ENCODE results near the gene CDK18. TPM values are rescaled to one million over a fixed set of nuclear protein-coding genes. Genes with fewer than 3 reads are reported as not detected.

Gene CDK18
- total and polyA plus RNA-seq, 8 donors, result 3.7 to 174 (median 41.3) TPM

DNA sequence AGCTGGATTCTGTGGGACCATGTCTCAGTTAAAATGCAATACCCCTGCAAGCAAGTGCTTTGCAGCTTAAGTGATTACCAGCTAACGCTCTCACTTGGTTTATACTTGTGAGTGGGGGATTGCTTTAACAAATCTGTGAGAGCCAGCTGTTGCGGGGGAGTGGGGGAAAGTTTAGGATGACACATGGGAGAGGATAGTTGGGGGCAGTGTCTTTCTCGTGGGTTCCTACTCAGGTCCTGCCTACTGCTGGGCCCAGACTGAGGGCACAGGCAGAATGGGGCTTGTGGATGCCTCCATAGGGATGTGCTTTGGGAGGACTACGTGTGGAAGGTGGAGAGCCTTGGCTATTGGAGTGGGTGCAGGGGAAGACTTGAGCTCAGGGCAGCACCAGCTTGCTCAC is 67.3 kb downstream of the CDK18 start:
- intact Hi-C loops (cut with DNase I; ENCODE audit: low total_unique reads), result no loop called here
- Histone ChIP-seq H3K4me1 (peaks cover 28 to 39% (median 31%) of the 10 kb centered on the region in 4 donors), H3K27me3 (peaks cover 0 to 47% (median 24%) of the 10 kb centered on the region in 3 donors), H3K36me3 (no peaks in the 10 kb centered on the region), H3K27ac (peak overlapping the region in 3 of 5 donors; percentile 26 to 79 (median 66)), H3K9me3 (no peaks in the 10 kb centered on the region), H3K4me3 (peak overlapping the region in 2 of 4 donors; percentile 0 to 1)
- WGBS, 5 donors, result 48 to 63% (median 61%) methylated on average over 4 of the region's 4 CpGs
- peak in 1 of 2 donors; percentile 15 for DNase-seq
- TF ChIP-seq POLR2AphosphoS5 (IDR thresholded peaks at IDR 0.05), result no peak
- no peak for TF ChIP-seq EP300 (IDR thresholded peaks at IDR 0.05)
- TF ChIP-seq, protein P1, sequence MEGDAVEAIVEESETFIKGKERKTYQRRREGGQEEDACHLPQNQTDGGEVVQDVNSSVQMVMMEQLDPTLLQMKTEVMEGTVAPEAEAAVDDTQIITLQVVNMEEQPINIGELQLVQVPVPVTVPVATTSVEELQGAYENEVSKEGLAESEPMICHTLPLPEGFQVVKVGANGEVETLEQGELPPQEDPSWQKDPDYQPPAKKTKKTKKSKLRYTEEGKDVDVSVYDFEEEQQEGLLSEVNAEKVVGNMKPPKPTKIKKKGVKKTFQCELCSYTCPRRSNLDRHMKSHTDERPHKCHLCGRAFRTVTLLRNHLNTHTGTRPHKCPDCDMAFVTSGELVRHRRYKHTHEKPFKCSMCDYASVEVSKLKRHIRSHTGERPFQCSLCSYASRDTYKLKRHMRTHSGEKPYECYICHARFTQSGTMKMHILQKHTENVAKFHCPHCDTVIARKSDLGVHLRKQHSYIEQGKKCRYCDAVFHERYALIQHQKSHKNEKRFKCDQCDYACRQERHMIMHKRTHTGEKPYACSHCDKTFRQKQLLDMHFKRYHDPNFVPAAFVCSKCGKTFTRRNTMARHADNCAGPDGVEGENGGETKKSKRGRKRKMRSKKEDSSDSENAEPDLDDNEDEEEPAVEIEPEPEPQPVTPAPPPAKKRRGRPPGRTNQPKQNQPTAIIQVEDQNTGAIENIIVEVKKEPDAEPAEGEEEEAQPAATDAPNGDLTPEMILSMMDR (IDR thresholded peaks at IDR 0.05), result no peak
- no peak for TF ChIP-seq POLR2A (IDR thresholded peaks at IDR 0.05)

DNA sequence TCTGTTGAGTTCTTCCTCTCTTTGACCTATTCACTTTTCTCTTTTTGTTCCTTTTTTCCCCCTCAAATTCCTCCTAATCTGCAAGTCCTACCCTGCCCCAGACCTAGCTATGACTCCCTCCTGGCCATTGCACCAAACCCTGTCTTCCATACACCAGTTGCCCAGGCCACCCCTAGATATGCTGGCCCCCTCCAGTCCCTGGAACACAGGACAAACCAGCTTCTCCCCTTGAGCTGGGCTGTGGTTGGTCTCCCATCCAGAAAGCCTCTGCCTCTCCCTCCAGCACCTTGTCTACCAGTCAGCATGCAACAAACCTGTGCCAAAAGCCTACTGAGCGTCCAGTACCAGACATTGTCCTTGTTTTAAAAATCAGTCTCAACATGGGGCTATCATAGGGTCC is 68.0 kb downstream of the CDK18 start:
- no peak for TF ChIP-seq POLR2AphosphoS5 (IDR thresholded peaks at IDR 0.05)
- TF ChIP-seq, protein P1 (IDR thresholded peaks at IDR 0.05), result no peak
- TF ChIP-seq POLR2A (IDR thresholded peaks at IDR 0.05), result no peak
- no peak for TF ChIP-seq EP300 (IDR thresholded peaks at IDR 0.05)
- Histone ChIP-seq H3K36me3 (no peaks in the 10 kb centered on the region), H3K27me3 (peaks cover 0 to 41% (median 24%) of the 10 kb centered on the region in 3 donors), H3K4me1 (peaks cover 28 to 33% (median 31%) of the 10 kb centered on the region in 4 donors), H3K27ac (peak overlapping the region in 3 of 5 donors; percentile 32 to 79 (median 66)), H3K9me3 (no peaks in the 10 kb centered on the region), H3K4me3 (no peak overlapping the region)
- peak in 1 of 2 donors; percentile 23 for DNase-seq
- intact Hi-C loops (cut with DNase I; ENCODE audit: low total_unique reads), result no loop called here
- WGBS, 5 donors, result 31 to 92% (median 90%) methylated on average over 1 of the region's 1 CpG

DNA sequence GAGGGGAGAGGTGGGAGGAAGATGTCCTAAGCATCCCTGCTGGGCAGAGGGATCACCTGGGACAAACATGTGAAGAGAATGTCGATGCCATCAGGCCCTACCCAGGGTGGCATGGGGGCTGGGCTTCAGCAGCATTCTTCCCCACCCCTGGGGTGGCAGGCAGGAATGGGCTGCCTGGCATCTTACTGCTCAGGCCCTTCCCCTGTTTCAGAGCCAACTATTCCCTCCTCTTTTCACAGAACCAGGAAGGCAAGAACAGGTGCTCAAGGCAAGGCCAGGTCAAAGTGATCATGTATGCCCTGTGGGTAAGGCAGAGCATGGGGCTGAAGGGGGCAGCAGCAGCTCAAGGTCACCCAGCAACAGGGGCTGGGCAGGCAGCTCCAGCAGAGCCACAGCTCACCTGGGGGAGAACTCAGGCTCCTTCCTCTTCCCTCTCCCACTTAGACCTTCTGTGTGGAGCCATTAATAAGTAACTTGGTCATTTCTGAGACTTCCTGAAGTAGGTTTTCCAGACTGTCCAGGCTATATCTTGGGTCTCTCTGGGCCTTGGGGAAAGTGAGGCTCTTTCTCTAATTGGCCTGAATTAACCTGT is 70.9 kb downstream of the CDK18 start:
- DNase-seq, result peak; percentile 30 to 57
- intact Hi-C loops (cut with DNase I; ENCODE audit: low total_unique reads), result no loop called here
- H3K27ac ChIP-seq, result peak overlapping the region; percentile 15 to 52 (median 43)
- TF ChIP-seq POLR2AphosphoS5 (IDR thresholded peaks at IDR 0.05), result no peak
- H3K36me3 ChIP-seq, result no peaks in the 10 kb centered on the region
- 33 to 52% (median 39%) methylated on average over 1 of the region's 1 CpG; no CpG with 5 or more reads in 1 of the 5 donors for WGBS, 5 donors
- no peak overlapping the region for H3K4me3 ChIP-seq
- peaks cover 0 to 25% (median 0%) of the 10 kb centered on the region in 3 donors for H3K27me3 ChIP-seq
- H3K4me1 ChIP-seq, result peaks cover 9 to 15% (median 11%) of the 10 kb centered on the region in 4 donors
- H3K9me3 ChIP-seq, result no peaks in the 10 kb centered on the region

DNA sequence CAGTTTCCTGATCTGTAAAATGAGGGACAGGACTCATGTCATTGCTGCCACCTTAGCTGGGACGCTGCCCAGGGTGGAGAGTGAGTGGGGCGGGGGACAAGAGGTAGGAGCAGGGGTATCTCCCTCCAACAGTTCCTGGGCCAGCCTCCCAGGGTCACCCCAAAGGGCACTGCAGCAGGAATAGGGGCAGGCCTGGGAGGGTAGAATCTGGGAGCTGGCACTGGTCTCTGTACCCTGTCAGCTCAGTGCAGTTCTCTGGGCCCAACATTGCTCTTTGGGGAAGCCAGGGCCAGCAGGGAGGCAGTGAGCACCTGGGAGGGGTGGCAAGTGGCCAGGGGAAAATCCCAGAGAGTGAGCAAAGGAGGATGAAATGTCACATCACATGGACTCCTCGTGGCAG is 71.5 kb downstream of the CDK18 start:
- Histone ChIP-seq H3K4me3 (no peak overlapping the region), H3K9me3 (no peaks in the 10 kb centered on the region), H3K27ac (peak overlapping the region; percentile 1 to 52 (median 43)), H3K36me3 (no peaks in the 10 kb centered on the region), H3K27me3 (peaks cover 0 to 31% (median 0%) of the 10 kb centered on the region in 3 donors), H3K4me1 (peaks cover 5 to 15% (median 7%) of the 10 kb centered on the region in 4 donors)
- intact Hi-C loops (cut with DNase I; ENCODE audit: low total_unique reads), result no loop called here
- 64 to 71% (median 70%) methylated on average over 3 of the region's 3 CpGs for WGBS, 5 donors
- TF ChIP-seq POLR2AphosphoS5 (IDR thresholded peaks at IDR 0.05) (no peak), EP300 (IDR thresholded peaks at IDR 0.05) (no peak), POLR2A (IDR thresholded peaks at IDR 0.05) (no peak)
- TF ChIP-seq, protein P1 (IDR thresholded peaks at IDR 0.05), result no peak
- DNase-seq, result peak in 1 of 2 donors; percentile 25

Measured in stomach (tissue), 9 donors.